Measurements from ENCODE around the gene PBX4. TPM values are rescaled to one million over a fixed set of nuclear protein-coding genes. Genes with fewer than 3 reads are reported as not detected.

The PBX4 gene
- total RNA-seq, 1 donor from 2014 or later, result 5.2 TPM

GRCh38 chr19:19562665-19563347 is 55.7 kb downstream of the PBX4 start:
- no peaks in the 10 kb centered on the region for H3K27me3 Mint-ChIP-seq

DNA sequence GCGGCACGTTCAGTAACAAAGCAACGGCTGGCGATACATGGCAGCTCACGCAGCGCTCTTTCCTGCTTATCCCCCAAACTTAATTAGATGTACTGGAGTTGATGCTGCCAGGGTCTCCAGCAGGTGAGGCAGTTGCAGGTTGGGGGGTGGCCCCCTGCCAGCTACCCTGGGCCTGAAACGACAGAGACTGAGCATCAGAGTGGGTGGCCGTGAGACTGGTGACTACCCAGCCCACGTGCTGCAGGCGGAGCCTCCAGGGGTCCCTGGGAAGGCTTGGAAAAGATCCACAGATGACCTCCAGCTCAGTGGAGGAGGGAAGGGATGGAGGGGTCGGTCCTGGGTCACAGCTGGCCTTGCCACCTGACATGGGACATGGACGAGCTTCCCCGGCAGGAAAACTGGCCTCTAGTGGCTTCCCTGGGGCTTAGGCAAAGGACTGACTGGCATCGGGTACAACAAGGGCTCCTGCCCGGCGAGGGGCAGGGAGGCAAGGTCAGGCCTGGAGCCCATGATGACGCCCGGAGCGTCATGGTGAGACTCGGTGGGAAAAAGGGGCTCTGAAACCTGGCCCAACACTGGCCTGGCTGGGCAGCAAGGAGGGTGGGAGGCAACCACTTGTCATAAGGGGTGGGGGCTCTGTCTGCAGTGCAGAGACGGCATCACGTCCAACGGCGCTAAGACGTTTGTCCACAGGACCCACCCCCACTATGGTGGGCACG is 56.4 kb downstream of the PBX4 start:
- Mint-ChIP-seq H3K9me3 (ENCODE audit: low read depth) (no peaks in the 10 kb centered on the region), H3K36me3 (ENCODE audit: insufficient read depth) (peaks cover 4% of the 10 kb centered on the region), H3K4me3 (ENCODE audit: low read depth) (no peak overlapping the region), H3K27ac (no peak overlapping the region), H3K4me1 (ENCODE audit: low read depth) (no peaks in the 10 kb centered on the region), H3K27me3 (no peaks in the 10 kb centered on the region)
- no peak for DNase-seq (ENCODE audit: low spot score, unreplicated experiment)
- TF ChIP-seq, protein P1, sequence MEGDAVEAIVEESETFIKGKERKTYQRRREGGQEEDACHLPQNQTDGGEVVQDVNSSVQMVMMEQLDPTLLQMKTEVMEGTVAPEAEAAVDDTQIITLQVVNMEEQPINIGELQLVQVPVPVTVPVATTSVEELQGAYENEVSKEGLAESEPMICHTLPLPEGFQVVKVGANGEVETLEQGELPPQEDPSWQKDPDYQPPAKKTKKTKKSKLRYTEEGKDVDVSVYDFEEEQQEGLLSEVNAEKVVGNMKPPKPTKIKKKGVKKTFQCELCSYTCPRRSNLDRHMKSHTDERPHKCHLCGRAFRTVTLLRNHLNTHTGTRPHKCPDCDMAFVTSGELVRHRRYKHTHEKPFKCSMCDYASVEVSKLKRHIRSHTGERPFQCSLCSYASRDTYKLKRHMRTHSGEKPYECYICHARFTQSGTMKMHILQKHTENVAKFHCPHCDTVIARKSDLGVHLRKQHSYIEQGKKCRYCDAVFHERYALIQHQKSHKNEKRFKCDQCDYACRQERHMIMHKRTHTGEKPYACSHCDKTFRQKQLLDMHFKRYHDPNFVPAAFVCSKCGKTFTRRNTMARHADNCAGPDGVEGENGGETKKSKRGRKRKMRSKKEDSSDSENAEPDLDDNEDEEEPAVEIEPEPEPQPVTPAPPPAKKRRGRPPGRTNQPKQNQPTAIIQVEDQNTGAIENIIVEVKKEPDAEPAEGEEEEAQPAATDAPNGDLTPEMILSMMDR (IDR thresholded peaks at IDR 0.05; ENCODE audit: unreplicated experiment), result no peak

More at GRCh38 chr19:19562665-19563347, 55.7 kb downstream of the PBX4 start:
- H3K4me1 Mint-ChIP-seq (ENCODE audit: low read depth), result no peaks in the 10 kb centered on the region
- TF ChIP-seq, protein P1 (IDR thresholded peaks at IDR 0.05; ENCODE audit: unreplicated experiment), result no peak
- H3K4me3 Mint-ChIP-seq (ENCODE audit: low read depth), result no peak overlapping the region
- no peaks in the 10 kb centered on the region for H3K9me3 Mint-ChIP-seq (ENCODE audit: low read depth)
- DNase-seq (ENCODE audit: low spot score, unreplicated experiment), result no peak
- H3K27ac Mint-ChIP-seq, result no peak overlapping the region
- peaks cover 4% of the 10 kb centered on the region for H3K36me3 Mint-ChIP-seq (ENCODE audit: insufficient read depth)

GRCh38 chr19:19559931-19560330 is 58.6 kb downstream of the PBX4 start:
- H3K9me3 Mint-ChIP-seq (ENCODE audit: low read depth), result no peaks in the 10 kb centered on the region
- H3K27ac Mint-ChIP-seq, result no peak overlapping the region
- DNase-seq (ENCODE audit: low spot score, unreplicated experiment), result no peak

DNA sequence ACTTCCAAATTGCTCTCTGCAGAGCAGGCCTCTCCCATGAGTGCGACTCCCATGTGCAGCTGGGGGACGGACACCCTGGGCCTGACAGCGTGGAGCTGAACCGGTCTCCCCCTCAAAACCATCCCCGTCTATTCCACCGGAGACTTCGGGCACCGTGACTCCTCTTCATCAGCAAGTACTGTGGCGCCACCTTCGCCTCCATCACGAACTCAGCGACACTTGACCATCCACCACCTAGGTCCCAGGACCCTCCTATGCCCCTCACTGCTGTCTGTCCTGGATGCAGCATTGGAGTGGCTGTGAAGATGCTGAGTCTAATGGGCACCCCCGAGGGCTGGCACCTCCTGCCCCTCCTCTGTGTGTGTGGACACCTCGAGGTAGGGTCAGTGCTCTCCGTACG is 59.9 kb downstream of the PBX4 start:
- TF ChIP-seq, protein P1 (IDR thresholded peaks at IDR 0.05; ENCODE audit: unreplicated experiment), result no peak
- Mint-ChIP-seq H3K36me3 (ENCODE audit: insufficient read depth) (peaks cover 2% of the 10 kb centered on the region), H3K27ac (no peak overlapping the region), H3K27me3 (no peaks in the 10 kb centered on the region), H3K4me1 (ENCODE audit: low read depth) (no peaks in the 10 kb centered on the region), H3K9me3 (ENCODE audit: low read depth) (no peaks in the 10 kb centered on the region), H3K4me3 (ENCODE audit: low read depth) (no peak overlapping the region)
- DNase-seq (ENCODE audit: low spot score, unreplicated experiment), result no peak

More at GRCh38 chr19:19559931-19560330, 58.6 kb downstream of the PBX4 start:
- TF ChIP-seq, protein P1 (IDR thresholded peaks at IDR 0.05; ENCODE audit: unreplicated experiment), result no peak
- Mint-ChIP-seq H3K36me3 (ENCODE audit: insufficient read depth) (peaks cover 4% of the 10 kb centered on the region), H3K4me1 (ENCODE audit: low read depth) (no peaks in the 10 kb centered on the region), H3K27me3 (no peaks in the 10 kb centered on the region), H3K4me3 (ENCODE audit: low read depth) (no peak overlapping the region)

DNA sequence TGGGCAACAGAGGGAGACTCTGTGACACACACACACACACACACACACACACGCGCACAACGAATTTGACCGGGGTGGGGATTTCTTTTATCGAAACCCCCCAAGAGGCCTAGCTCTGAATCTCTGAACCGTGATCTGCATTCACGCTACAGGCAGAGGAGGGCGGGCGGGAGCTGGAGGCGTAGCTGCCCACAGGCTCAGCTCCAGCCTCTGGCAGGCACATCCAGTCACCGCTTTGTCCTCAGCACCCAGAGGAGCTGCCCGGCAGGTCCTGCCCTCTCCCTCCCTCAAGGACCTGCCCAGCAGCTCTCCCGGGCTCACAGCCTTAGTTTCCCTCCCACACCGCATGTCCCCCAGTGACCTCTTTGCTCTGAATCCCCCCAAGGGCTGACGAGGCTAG is 60.4 kb downstream of the PBX4 start:
- H3K4me1 Mint-ChIP-seq (ENCODE audit: low read depth), result no peaks in the 10 kb centered on the region
- no peak for DNase-seq (ENCODE audit: low spot score, unreplicated experiment)
- TF ChIP-seq, protein P1 (IDR thresholded peaks at IDR 0.05; ENCODE audit: unreplicated experiment), result no peak

More for the DNA sequence above, 60.4 kb downstream of the PBX4 start:
- Mint-ChIP-seq H3K9me3 (ENCODE audit: low read depth) (no peaks in the 10 kb centered on the region), H3K27ac (no peak overlapping the region), H3K4me3 (ENCODE audit: low read depth) (no peak overlapping the region), H3K36me3 (ENCODE audit: insufficient read depth) (peaks cover 2% of the 10 kb centered on the region), H3K27me3 (no peaks in the 10 kb centered on the region)
